ENCODE results near the gene PGBD5. TPM values are rescaled to one million over a fixed set of nuclear protein-coding genes. Genes with fewer than 3 reads are reported as not detected.

The PGBD5 gene
- polyA plus RNA-seq, 1 donor (not counting 4 experiments of a cell fraction or from before 2014, with no cell fraction given), result 0.28 TPM

GRCh38 chr1:230398856-230399255 is 27.3 kb downstream of the PGBD5 start:
- FAIRE-seq (no peak), DNase-seq (ENCODE audit: low read depth, low spot score) (no peak)
- H3K9ac ChIP-seq (ENCODE audit: control insufficient read depth, extremely low read depth, insufficient read depth, low read length), result no peak overlapping the region
- H3K4me2 ChIP-seq (ENCODE audit: control insufficient read depth, extremely low read depth, insufficient read depth, low read depth, low read length), result no peak overlapping the region
- H3K79me2 ChIP-seq (ENCODE audit: control insufficient read depth, insufficient read depth, low read length), result no peaks in the 10 kb centered on the region
- TF ChIP-seq EZH2 (IDR thresholded peaks at IDR 0.05; ENCODE audit: low read length) (no peak), CTCF (optimal IDR thresholded peaks at IDR 0.05 in 1 of 3, IDR thresholded peaks at IDR 0.05 in 1 of 3, conservative IDR thresholded peaks at IDR 0.05 in 1 of 3; ENCODE audit: extremely low read depth in 1 of 3, insufficient read depth in 2 of 3, low read length in 3 of 3) (no peak)
- H3K36me3 ChIP-seq (ENCODE audit: control insufficient read depth in 2 of 2, extremely low read depth in 1 of 2, insufficient read depth in 2 of 2, low read length in 2 of 2), result no peaks in the 10 kb centered on the region
- no peaks in the 10 kb centered on the region for H4K20me1 ChIP-seq (ENCODE audit: control insufficient read depth, extremely low read depth, insufficient read depth, low read length)
- dilution Hi-C loops (cut with MboI; ENCODE audit: extremely low pct_ligation_motif_present, low sequenced_read_pairs), result no loop called here
- H3K27me3 ChIP-seq (ENCODE audit: control insufficient read depth, extremely low read depth, insufficient read depth, low read length), result peaks cover 11% of the 10 kb centered on the region
- H3K4me3 ChIP-seq (ENCODE audit: control insufficient read depth in 2 of 3, extremely low read depth in 1 of 3, insufficient read depth in 2 of 3, low read depth in 1 of 3, low read length in 3 of 3), result no peak overlapping the region
- no peaks in the 10 kb centered on the region for H3K9me3 ChIP-seq (ENCODE audit: control insufficient read depth, low read depth, low read length)
- H2AFZ ChIP-seq (ENCODE audit: control insufficient read depth, low read length), result no peak overlapping the region
- no peaks in the 10 kb centered on the region for H3K9me1 ChIP-seq (ENCODE audit: control insufficient read depth, extremely low read depth, insufficient read depth, low read length)
- no peaks in the 10 kb centered on the region for H3K4me1 ChIP-seq (ENCODE audit: control insufficient read depth, extremely low read depth, insufficient read depth, low read length)
- no peak overlapping the region for H3K27ac ChIP-seq (ENCODE audit: control insufficient read depth, insufficient read depth, low read length)

- H3K9me3 ChIP-seq (ENCODE audit: control insufficient read depth, low read depth, low read length), result no peaks in the 10 kb centered on the region
- DNase-seq (ENCODE audit: low read depth, low spot score) (no peak), FAIRE-seq (no peak)
- no peaks in the 10 kb centered on the region for H3K4me1 ChIP-seq (ENCODE audit: control insufficient read depth, extremely low read depth, insufficient read depth, low read length)
- no peak for TF ChIP-seq EZH2 (IDR thresholded peaks at IDR 0.05; ENCODE audit: low read length)
- TF ChIP-seq CTCF (optimal IDR thresholded peaks at IDR 0.05 in 1 of 3, IDR thresholded peaks at IDR 0.05 in 1 of 3, conservative IDR thresholded peaks at IDR 0.05 in 1 of 3; ENCODE audit: extremely low read depth in 1 of 3, insufficient read depth in 2 of 3, low read length in 3 of 3), result no peak
- H3K27me3 ChIP-seq (ENCODE audit: control insufficient read depth, extremely low read depth, insufficient read depth, low read length), result peaks cover 7% of the 10 kb centered on the region
- H3K79me2 ChIP-seq (ENCODE audit: control insufficient read depth, insufficient read depth, low read length), result no peaks in the 10 kb centered on the region
- no peak overlapping the region for H2AFZ ChIP-seq (ENCODE audit: control insufficient read depth, low read length)
- no peak overlapping the region for H3K4me3 ChIP-seq (ENCODE audit: control insufficient read depth in 2 of 3, extremely low read depth in 1 of 3, insufficient read depth in 2 of 3, low read depth in 1 of 3, low read length in 3 of 3)
- H3K27ac ChIP-seq (ENCODE audit: control insufficient read depth, insufficient read depth, low read length), result no peak overlapping the region
- H3K9me1 ChIP-seq (ENCODE audit: control insufficient read depth, extremely low read depth, insufficient read depth, low read length), result no peaks in the 10 kb centered on the region
- no peak overlapping the region for H3K9ac ChIP-seq (ENCODE audit: control insufficient read depth, extremely low read depth, insufficient read depth, low read length)
- no peaks in the 10 kb centered on the region for H3K36me3 ChIP-seq (ENCODE audit: control insufficient read depth in 2 of 2, extremely low read depth in 1 of 2, insufficient read depth in 2 of 2, low read length in 2 of 2)
- H3K4me2 ChIP-seq (ENCODE audit: control insufficient read depth, extremely low read depth, insufficient read depth, low read depth, low read length), result no peak overlapping the region
- H4K20me1 ChIP-seq (ENCODE audit: control insufficient read depth, extremely low read depth, insufficient read depth, low read length), result no peaks in the 10 kb centered on the region
- dilution Hi-C loops (cut with MboI; ENCODE audit: extremely low pct_ligation_motif_present, low sequenced_read_pairs), result no loop called here
These were observed 29.2 kb downstream of the PGBD5 start for GRCh38 chr1:230396966-230397365.

All from keratinocyte (primary cell).